ENCODE data around the gene FADS2. TPM values are rescaled to one million over a fixed set of nuclear protein-coding genes. Genes with fewer than 3 reads are reported as not detected.

The FADS2 gene
- total RNA-seq, 4 donors from 2014 or later, result 5.4 to 24.8 (median 14.7) TPM

- TF ChIP-seq CTCF (IDR thresholded peaks at IDR 0.05; ENCODE audit: low read depth), result no peak
Observed at GRCh38 chr11:61792310-61793082, 35.6 kb upstream of the FADS2 start, which contains the start of the genes FEN1 and TMEM258. Gene FEN1 (plus strand): TSS chr11:61792911. CDS start chr11:61795362, 2,451 bp downstream. Gene TMEM258 (minus strand): TSS chr11:61792599. CDS start chr11:61792558, 41 bp downstream.

- no peak for TF ChIP-seq CTCF (IDR thresholded peaks at IDR 0.05; ENCODE audit: low read depth)
Observed at GRCh38 chr11:61793083-61793828, 34.8 kb upstream of the FADS2 start.

- no peak for TF ChIP-seq CTCF (IDR thresholded peaks at IDR 0.05; ENCODE audit: low read depth)
Observed at GRCh38 chr11:61793829-61794204, 34.3 kb upstream of the FADS2 start.

GRCh38 chr11:61794579-61794978, 33.5 kb upstream of the FADS2 start:
- TF ChIP-seq CTCF (IDR thresholded peaks at IDR 0.05; ENCODE audit: low read depth), result no peak

- TF ChIP-seq CTCF (IDR thresholded peaks at IDR 0.05; ENCODE audit: low read depth), result no peak
Observed at GRCh38 chr11:61795459-61795858, 32.6 kb upstream of the FADS2 start.

GRCh38 chr11:61795876-61796526, 32.1 kb upstream of the FADS2 start:
- no peak for TF ChIP-seq CTCF (IDR thresholded peaks at IDR 0.05; ENCODE audit: low read depth)
